GM19328 (cell line): ENCODE measurements around the gene EFNA1.

ENCODE experiments used
- ATAC-seq: cut with Tn5 transposase; IDR thresholded peaks from one replicate; pipeline ENCODE4 v1.9.1; 2021; ENCODE audit warnings: mild to moderate bottlenecking, moderate library complexity; ENCODE audit not compliant: unreplicated experiment

EFNA1 gene

GRCh38 chr1:155124503-155125463, 2.9 kb upstream of the EFNA1 start:
- no peak for ATAC-seq

- no peak for ATAC-seq
Measured at GRCh38 chr1:155125511-155125945, 2.1 kb upstream of the EFNA1 start.

- no peak for ATAC-seq
Measured at GRCh38 chr1:155125946-155126555, 1.6 kb upstream of the EFNA1 start.

GRCh38 chr1:155126556-155127104, 1.0 kb upstream of the EFNA1 start:
- no peak for ATAC-seq

GRCh38 chr1:155127967-155128754, 485 bp downstream of the EFNA1 start:
- ATAC-seq = no peak

- no peak for ATAC-seq
Measured at GRCh38 chr1:155128755-155129473, 1.2 kb downstream of the EFNA1 start.

- ATAC-seq = no peak
Measured at GRCh38 chr1:155130272-155131006, 2.8 kb downstream of the EFNA1 start.

GRCh38 chr1:155131285-155131684, 3.6 kb downstream of the EFNA1 start:
- ATAC-seq = no peak

- ATAC-seq = no peak
Measured at GRCh38 chr1:155131856-155132255, 4.2 kb downstream of the EFNA1 start.

GRCh38 chr1:155133799-155134281, 6.2 kb downstream of the EFNA1 start:
- no peak for ATAC-seq

GRCh38 chr1:155134322-155134721, 6.6 kb downstream of the EFNA1 start:
- ATAC-seq = no peak

GRCh38 chr1:155134880-155135414, 7.3 kb downstream of the EFNA1 start:
- no peak for ATAC-seq

- ATAC-seq = peak; percentile 62
Measured at GRCh38 chr1:155135415-155136028, 7.8 kb downstream of the EFNA1 start, which contains the start of gene SLC50A1. Gene SLC50A1 (plus strand): TSS chr1:155135852. CDS start chr1:155135912, 60 bp downstream.

GRCh38 chr1:155136748-155137147, 9.1 kb downstream of the EFNA1 start:
- ATAC-seq = no peak

GRCh38 chr1:155137154-155137949, 9.7 kb downstream of the EFNA1 start:
- ATAC-seq = no peak

- peak; percentile 61 for ATAC-seq
Measured at GRCh38 chr1:155139895-155140629, 12.4 kb downstream of the EFNA1 start, which contains the start of gene DPM3. Gene DPM3 (minus strand): TSS chr1:155140531. CDS start chr1:155140240, 291 bp downstream.

- ATAC-seq = no peak
Measured at GRCh38 chr1:155140630-155140953, 12.9 kb downstream of the EFNA1 start.
